Bronchial epithelial cell (primary cell): ENCODE measurements around the gene TEX22. TPM values are rescaled to one million over a fixed set of nuclear protein-coding genes. Genes with fewer than 3 reads are reported as not detected.
A peak's percentile ranks its signal among the peaks of the same experiment; 100 is the strongest.

Experiments used
- DNase-seq: peaks from one replicate; pipeline ENCODE4 v3.0.0-alpha.2; 2010; ENCODE audit warnings: low read depth
- FAIRE-seq: peaks from 2 replicates; lab custom pipeline; 2011; peaks lifted over from hg19 to GRCh38; lab: Jason Lieb, UNC
- H3K27me3 ChIP-seq: 2 replicates; pipeline ENCODE4 v1.5.1; 2011; ENCODE audit warnings: low read length; ENCODE audit not compliant: control insufficient read depth, insufficient read depth
- H3K36me3 ChIP-seq: 2 replicates; pipeline ENCODE4 v1.5.1; 2011; ENCODE audit warnings: low read length; ENCODE audit not compliant: control insufficient read depth, insufficient read depth
- H3K4me3 ChIP-seq: 2 replicates; pipeline ENCODE4 v1.5.1; 2011; ENCODE audit warnings: mild to moderate bottlenecking, low read depth, low read length, control low read depth
- total RNA-seq: library from RNA; depleted of rRNA; stranded (reverse); fragments of >200 nt; gene quantifications from 2 replicates; pipeline ENCODE4 v1.2.1, GENCODE V29; 2014
- TF ChIP-seq, protein P1 (sequence below): IDR thresholded peaks from 2 replicates; pipeline ENCODE4 v1.5.1; 2011; ENCODE audit warnings: mild to moderate bottlenecking, moderate library complexity, low read length, control low read depth, inconsistent platforms; ENCODE audit not compliant: insufficient read depth, severe bottlenecking

Gene TEX22
- total RNA-seq, 1 donor from 2014 or later = 1.8 TPM

DNA sequence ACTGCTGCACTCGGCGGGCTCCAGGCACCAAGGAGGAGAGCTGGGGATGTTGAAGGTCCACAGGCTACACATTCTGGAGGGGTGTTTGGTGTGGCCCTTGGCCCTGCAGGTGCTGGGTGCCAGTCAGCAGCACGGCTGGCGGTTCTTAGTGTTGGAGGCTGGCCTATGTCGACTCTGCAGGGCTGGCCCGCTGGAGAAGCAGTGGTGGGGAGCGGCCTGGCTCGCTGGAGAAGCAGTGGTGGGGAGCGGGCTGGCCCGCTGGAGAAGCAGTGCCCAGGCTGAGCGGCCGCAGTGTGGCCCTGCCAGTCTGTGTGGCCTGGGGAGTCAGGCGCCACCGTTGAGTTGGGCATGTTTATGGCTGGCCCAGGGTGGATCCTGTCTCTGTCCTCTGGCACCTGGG lies 48.6 kb downstream of the TEX22 start:
- FAIRE-seq (no peak), DNase-seq (no peak)
- TF ChIP-seq, protein P1, sequence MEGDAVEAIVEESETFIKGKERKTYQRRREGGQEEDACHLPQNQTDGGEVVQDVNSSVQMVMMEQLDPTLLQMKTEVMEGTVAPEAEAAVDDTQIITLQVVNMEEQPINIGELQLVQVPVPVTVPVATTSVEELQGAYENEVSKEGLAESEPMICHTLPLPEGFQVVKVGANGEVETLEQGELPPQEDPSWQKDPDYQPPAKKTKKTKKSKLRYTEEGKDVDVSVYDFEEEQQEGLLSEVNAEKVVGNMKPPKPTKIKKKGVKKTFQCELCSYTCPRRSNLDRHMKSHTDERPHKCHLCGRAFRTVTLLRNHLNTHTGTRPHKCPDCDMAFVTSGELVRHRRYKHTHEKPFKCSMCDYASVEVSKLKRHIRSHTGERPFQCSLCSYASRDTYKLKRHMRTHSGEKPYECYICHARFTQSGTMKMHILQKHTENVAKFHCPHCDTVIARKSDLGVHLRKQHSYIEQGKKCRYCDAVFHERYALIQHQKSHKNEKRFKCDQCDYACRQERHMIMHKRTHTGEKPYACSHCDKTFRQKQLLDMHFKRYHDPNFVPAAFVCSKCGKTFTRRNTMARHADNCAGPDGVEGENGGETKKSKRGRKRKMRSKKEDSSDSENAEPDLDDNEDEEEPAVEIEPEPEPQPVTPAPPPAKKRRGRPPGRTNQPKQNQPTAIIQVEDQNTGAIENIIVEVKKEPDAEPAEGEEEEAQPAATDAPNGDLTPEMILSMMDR = no peak
- no peak overlapping the region for H3K4me3 ChIP-seq
- no peaks in the 10 kb centered on the region for H3K27me3 ChIP-seq
- H3K36me3 ChIP-seq = peaks cover 31% of the 10 kb centered on the region

- no peaks in the 10 kb centered on the region for H3K27me3 ChIP-seq
- H3K4me3 ChIP-seq = no peak overlapping the region
- no peak for FAIRE-seq
- TF ChIP-seq, protein P1 = no peak
- no peak for DNase-seq
- peaks cover 26% of the 10 kb centered on the region for H3K36me3 ChIP-seq
Measured at GRCh38 chr14:105447651-105448640, 49.6 kb downstream of the TEX22 start.

- FAIRE-seq (no peak), DNase-seq (peak; percentile 23)
- TF ChIP-seq, protein P1 = peak; percentile 90
- Histone ChIP-seq H3K27me3 (no peaks in the 10 kb centered on the region), H3K4me3 (no peak overlapping the region), H3K36me3 (peaks cover 26% of the 10 kb centered on the region)
Measured at GRCh38 chr14:105448706-105449111, 50.4 kb downstream of the TEX22 start.

DNA sequence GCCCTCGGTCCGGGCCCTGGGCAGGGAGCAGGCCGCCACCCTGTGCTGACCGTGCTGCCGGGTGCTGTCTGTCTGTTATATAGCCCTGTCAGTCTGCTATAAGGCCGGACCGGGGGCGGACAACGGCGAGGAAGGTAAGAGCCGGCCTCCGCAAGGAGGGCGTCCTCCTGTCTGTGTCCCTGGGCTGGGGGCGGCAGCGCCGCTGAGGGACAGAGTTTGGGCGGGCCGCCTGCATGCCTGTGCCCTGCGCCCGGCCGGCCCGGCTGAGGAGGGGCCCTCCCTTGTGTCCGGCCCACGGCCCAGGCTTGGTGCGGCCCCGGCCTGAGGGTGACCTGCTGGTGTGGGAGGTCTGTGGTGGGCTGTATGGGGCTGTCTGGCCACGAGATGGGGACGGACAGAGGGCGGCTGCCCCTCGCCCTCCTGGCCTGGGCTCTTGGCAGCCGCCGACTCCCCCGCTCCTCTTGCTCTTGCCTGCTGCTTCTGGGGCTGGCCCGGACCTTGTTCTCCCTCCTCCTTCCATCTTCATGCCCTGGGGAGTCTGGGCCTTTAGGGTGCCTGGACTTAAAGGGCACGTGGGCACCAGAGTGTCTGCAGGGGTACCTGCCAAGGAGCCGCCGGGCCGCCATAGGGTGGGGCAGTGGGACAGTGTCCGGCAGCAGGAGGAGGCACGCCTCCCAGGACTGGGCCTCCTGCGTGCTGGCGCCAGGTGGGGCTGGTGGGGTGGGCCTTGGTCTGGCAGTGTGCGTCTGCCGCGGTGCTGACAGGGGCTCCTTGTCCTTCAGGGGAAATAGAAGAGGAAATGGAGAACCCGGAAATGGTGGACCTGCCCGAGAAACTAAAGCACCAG lies 51.2 kb downstream of the TEX22 start:
- TF ChIP-seq, protein P1 = no peak
- H3K4me3 ChIP-seq = no peak overlapping the region
- peaks cover 33% of the 10 kb centered on the region for H3K36me3 ChIP-seq
- DNase-seq (no peak), FAIRE-seq (no peak)
- no peaks in the 10 kb centered on the region for H3K27me3 ChIP-seq

DNA sequence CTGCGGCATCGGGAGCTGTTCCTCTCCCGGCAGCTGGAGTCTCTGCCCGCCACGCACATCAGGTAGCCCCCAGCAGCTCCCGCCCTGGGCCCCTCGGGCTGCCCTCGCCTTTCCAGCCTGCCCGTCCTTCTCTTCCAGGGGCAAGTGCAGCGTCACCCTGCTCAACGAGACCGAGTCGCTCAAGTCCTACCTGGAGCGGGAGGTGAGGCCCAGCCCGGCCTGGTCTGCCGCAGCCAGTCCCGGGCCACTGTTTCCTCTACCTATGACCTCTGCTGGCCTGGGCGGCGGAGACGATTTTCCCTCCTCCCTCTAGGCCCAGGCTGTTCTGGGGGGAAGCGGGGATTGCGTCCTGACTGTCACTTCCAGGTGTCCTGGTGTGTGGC lies 51.8 kb downstream of the TEX22 start:
- H3K36me3 ChIP-seq = peaks cover 33% of the 10 kb centered on the region
- DNase-seq = no peak
- no peak for FAIRE-seq
- H3K4me3 ChIP-seq = no peak overlapping the region
- TF ChIP-seq, protein P1 = no peak
- no peaks in the 10 kb centered on the region for H3K27me3 ChIP-seq
